Measurements from ENCODE around the gene RGS3.

DNA sequence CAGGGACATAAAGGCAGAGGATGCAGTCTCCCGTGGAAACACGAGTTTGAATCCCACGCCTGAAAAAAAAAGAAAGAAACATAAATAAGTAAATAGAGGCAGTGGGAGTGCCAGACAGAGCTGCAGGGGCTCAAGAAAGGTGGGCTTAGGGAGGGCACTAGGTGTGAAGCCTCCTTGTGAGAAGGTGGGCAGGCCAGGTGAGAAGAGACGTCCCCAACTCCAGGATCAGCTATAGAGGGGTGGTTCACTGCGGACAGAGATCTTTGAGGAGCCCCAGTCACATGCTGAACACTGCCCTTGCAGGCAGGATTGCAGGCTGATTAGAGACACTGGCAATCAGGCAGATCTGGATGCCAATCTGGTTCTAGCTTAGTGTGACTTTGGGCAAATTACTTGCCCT, 172.1 kb downstream of the RGS3 start:
- TF ChIP-seq EP300 (IDR thresholded peaks at IDR 0.05) (no peak), POLR2AphosphoS5 (IDR thresholded peaks at IDR 0.05) (no peak), CTCF (IDR thresholded peaks at IDR 0.05) (no peak)
